Measurements from ENCODE around the gene YY1. TPM values are rescaled to one million over a fixed set of nuclear protein-coding genes. Genes with fewer than 3 reads are reported as not detected.

YY1 gene
- 10 to 100 TPM; 53.7 to 64.1 (median 58.3) TPM for total RNA-seq
- polyA plus RNA-seq: 10 to 100 TPM; 28.4 to 34.1 (median 31.0) TPM
- long read RNA-seq, donor 1, full-length matches to known transcripts: 53 of 84 reads
- long read RNA-seq, donor 1, partial matches to known transcripts: 31 of 84 reads
- long read RNA-seq, donor 1, other reads (novel, unspliced or antisense): 0 of 84 reads
- long read RNA-seq, donor 2, full-length matches to known transcripts: 60 of 71 reads
- long read RNA-seq, donor 2, partial matches to known transcripts: 11 of 71 reads
- long read RNA-seq, donor 2, other reads (novel, unspliced or antisense): 0 of 71 reads

DNA sequence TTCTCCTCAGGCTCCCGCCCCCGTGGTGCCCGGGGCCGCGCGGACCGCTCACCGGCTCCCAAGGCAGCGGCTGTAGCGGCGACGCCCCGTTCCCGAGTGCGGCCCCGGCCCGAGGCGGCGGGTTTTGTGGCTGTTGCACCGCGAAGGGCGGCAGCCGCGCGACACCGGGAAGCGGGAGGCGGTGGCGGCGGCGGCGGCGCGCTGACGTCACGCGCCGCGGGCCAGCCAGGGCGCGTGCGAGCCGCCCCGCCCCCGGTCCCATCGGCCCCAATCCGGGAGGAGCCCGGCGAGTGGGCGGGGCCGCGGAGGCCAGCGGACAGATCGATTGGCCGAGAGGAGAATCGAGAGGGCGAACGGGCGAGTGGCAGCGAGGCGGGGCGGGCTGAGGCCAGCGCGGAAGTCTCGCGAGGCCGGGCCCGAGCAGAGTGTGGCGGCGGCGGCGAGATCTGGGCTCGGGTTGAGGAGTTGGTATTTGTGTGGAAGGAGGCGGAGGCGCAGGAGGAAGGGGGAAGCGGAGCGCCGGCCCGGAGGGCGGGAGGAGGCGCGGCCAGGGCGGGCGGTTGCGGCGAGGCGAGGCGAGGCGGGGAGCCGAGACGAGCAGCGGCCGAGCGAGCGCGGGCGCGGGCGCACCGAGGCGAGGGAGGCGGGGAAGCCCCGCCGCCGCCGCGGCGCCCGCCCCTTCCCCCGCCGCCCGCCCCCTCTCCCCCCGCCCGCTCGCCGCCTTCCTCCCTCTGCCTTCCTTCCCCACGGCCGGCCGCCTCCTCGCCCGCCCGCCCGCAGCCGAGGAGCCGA is at the start of gene YY1:
YY1 (plus strand) TSS at position 726 of the 792 bp plus-strand sequence. CDS start 101 bp downstream, outside the sequence.
- peaks cover 0 to 20% (median 0%) of the 10 kb centered on the region in 6 donors for H3K36me3 ChIP-seq
- H3K27me3 ChIP-seq (replicated peaks in 1 of 7): no peaks in the 10 kb centered on the region
- H3K9me3 ChIP-seq: no peaks in the 10 kb centered on the region
- peaks cover 46 to 75% (median 70%) of the 10 kb centered on the region in 6 donors for H3K4me1 ChIP-seq
- WGBS, 5 donors: 0 to 1% (median 0%) methylated on average over 45 to 118 of the region's 125 CpGs
- H3K27ac ChIP-seq: peak within 1 kb of the TSS; percentile 90 to 100 (median 100)
- TF ChIP-seq POLR2A (IDR thresholded peaks at IDR 0.05) (peak in 2 of 3 donors; percentile 54 to 72), CTCF (IDR thresholded peaks at IDR 0.05 in 8 of 11, conservative IDR thresholded peaks at IDR 0.05 in 3 of 11) (peak in 4 of 11 experiments; percentile 28 to 57 (median 40)), POLR2AphosphoS5 (IDR thresholded peaks at IDR 0.05) (peak; percentile 93 to 96 (median 95))
- DNase-seq: peak; percentile 100
- H3K4me3 ChIP-seq: peak within 1 kb of the TSS; percentile 80 to 100 (median 100)
- intact Hi-C loops (cut with DNase I; ENCODE audit: low total_unique reads): no loop called here

- Histone ChIP-seq H3K27me3 (replicated peaks in 1 of 7) (no peaks in the 10 kb centered on the region), H3K36me3 (no peaks in the 10 kb centered on the region), H3K4me3 (no peak overlapping the region), H3K4me1 (peaks cover 3 to 23% (median 17%) of the 10 kb centered on the region in 6 donors), H3K27ac (no peak overlapping the region), H3K9me3 (no peaks in the 10 kb centered on the region)
- TF ChIP-seq POLR2AphosphoS5 (IDR thresholded peaks at IDR 0.05): no peak
- TF ChIP-seq CTCF (IDR thresholded peaks at IDR 0.05 in 8 of 11, conservative IDR thresholded peaks at IDR 0.05 in 3 of 11): no peak
- no peak for TF ChIP-seq POLR2A (IDR thresholded peaks at IDR 0.05)
- DNase-seq: no peak
- 92 to 100% (median 96%) methylated on average over 1 of the region's 1 CpG for WGBS, 5 donors
- intact Hi-C loops (cut with DNase I; ENCODE audit: low total_unique reads): loop anchor here (5.0 kb wide), 1 partner anchor 208 kb away; no protein-coding TSS in a partner anchor
Measured at GRCh38 chr14:100190126-100190525, 48.8 kb upstream of the YY1 start.

GRCh38 chr14:100191584-100192249 is 47.2 kb upstream of the YY1 start:
- Histone ChIP-seq H3K4me3 (peak overlapping the region in 1 of 8 donors; percentile 64), H3K9me3 (no peaks in the 10 kb centered on the region), H3K36me3 (no peaks in the 10 kb centered on the region), H3K4me1 (peaks cover 3 to 23% (median 17%) of the 10 kb centered on the region in 6 donors), H3K27ac (peak overlapping the region in 5 of 8 donors; percentile 91 to 94 (median 92)), H3K27me3 (replicated peaks in 1 of 7) (no peaks in the 10 kb centered on the region)
- TF ChIP-seq POLR2A (IDR thresholded peaks at IDR 0.05): no peak
- TF ChIP-seq POLR2AphosphoS5 (IDR thresholded peaks at IDR 0.05): no peak
- TF ChIP-seq CTCF (IDR thresholded peaks at IDR 0.05 in 8 of 11, conservative IDR thresholded peaks at IDR 0.05 in 3 of 11): no peak
- DNase-seq: no peak
- intact Hi-C loops (cut with DNase I; ENCODE audit: low total_unique reads): loop anchor here (5.0 kb wide), 1 partner anchor 209 kb away; no protein-coding TSS in a partner anchor
- WGBS, 5 donors: 75 to 84% (median 80%) methylated on average over 14 of the region's 14 CpGs
